Caco-2 (cell line): Measurements from ENCODE around the gene DAPK1. TPM values are rescaled to one million over a fixed set of nuclear protein-coding genes. Genes with fewer than 3 reads are reported as not detected.

ENCODE experiments used
- BruUV-seq: library from RNA; stranded (reverse); fragments of 400-500 nt; replicated peaks from 2 replicates; lab custom pipeline; 2021; lab: Mats Ljungman, UMichigan
- CTCF ChIA-PET: fragments of 300-600 bp; sonication (Branson Sonifier 250); formaldehyde crosslinking; loops from one replicate; lab custom pipeline; 2022; ENCODE audit warnings: antibody characterized with exemption; lab: Charles Lee
- POLR2A ChIA-PET: fragments of 300-600 bp; sonication (Branson Sonifier 250); formaldehyde crosslinking; loops from one replicate; lab custom pipeline; 2022; ENCODE audit warnings: antibody characterized with exemption; lab: Charles Lee
- DNase-seq, 2 experiments: peaks; one replicate each; pipeline versions ENCODE4 v3.0.0 to v3.0.0-alpha.2; 2020 to 2022
- H3K27me3 ChIP-seq: replicated peaks from 2 replicates; pipeline ENCODE4 v1.6.0; 2011; ENCODE audit warnings: low read length; ENCODE audit not compliant: control insufficient read depth, insufficient read depth
- H3K36me3 ChIP-seq: 2 replicates; pipeline ENCODE4 v1.5.1; 2011; ENCODE audit warnings: low read length; ENCODE audit not compliant: control insufficient read depth, insufficient read depth
- H3K4me1 ChIP-seq: fragments of 250-450 bp; sonication (Bioruptor Pico); 2 replicates; pipeline ENCODE4 v1.5.1; 2020; ENCODE audit warnings: mild to moderate bottlenecking
- H3K4me3 ChIP-seq: 2 replicates; pipeline ENCODE4 v1.5.1; 2011; ENCODE audit warnings: low read depth, mild to moderate bottlenecking, control low read depth, low read length
- H3K9me3 ChIP-seq: fragments of 250-450 bp; sonication (Bioruptor Pico); 2 replicates; pipeline ENCODE4 v1.5.1; 2020; ENCODE audit warnings: mild to moderate bottlenecking, moderate library complexity
- H3K27ac Mint-ChIP-seq: one replicate; pipeline ENCODE4 v1.8.0; 2022; ENCODE audit warnings: mixed read lengths; ENCODE audit not compliant: unreplicated experiment
- H3K27me3 Mint-ChIP-seq: one replicate; pipeline ENCODE4 v1.8.0; 2022; ENCODE audit warnings: mixed read lengths; ENCODE audit not compliant: insufficient read depth, unreplicated experiment
- H3K36me3 Mint-ChIP-seq: one replicate; pipeline ENCODE4 v1.8.0; 2022; ENCODE audit warnings: mild to moderate bottlenecking, mixed read lengths; ENCODE audit not compliant: insufficient read depth, unreplicated experiment
- H3K4me1 Mint-ChIP-seq: one replicate; pipeline ENCODE4 v1.8.0; 2022; ENCODE audit warnings: low read depth, mixed read lengths; ENCODE audit not compliant: unreplicated experiment
- H3K4me3 Mint-ChIP-seq: one replicate; pipeline ENCODE4 v1.8.0; 2022; ENCODE audit warnings: mild to moderate bottlenecking, moderate library complexity, mixed read lengths; ENCODE audit not compliant: unreplicated experiment
- H3K9me3 Mint-ChIP-seq: one replicate; pipeline ENCODE4 v1.8.0; 2022; ENCODE audit warnings: mixed read lengths; ENCODE audit not compliant: unreplicated experiment
- CTCF ChIP-seq, 2 experiments: fragments of 200-600 bp in 1 of 2; IDR thresholded peaks; 1 replicate in 1 of 2; 2 replicates in 1 of 2; pipeline versions ENCODE4 v1.5.1 to v1.8.0; 2011 to 2022; ENCODE audit warnings: antibody characterized with exemption in 1 of 2, control low read depth in 1 of 2, inconsistent platforms in 1 of 2, low read depth in 1 of 2, low read length in 1 of 2, mild to moderate bottlenecking in 1 of 2, moderate library complexity in 1 of 2; ENCODE audit not compliant: insufficient read depth in 1 of 2, severe bottlenecking in 1 of 2, unreplicated experiment in 1 of 2
- intact Hi-C: fragments of 100-400 bp; cut with micrococcal nuclease; formaldehyde crosslinking; loops from one replicate; pipeline ENCODE4 v1.10.0; 2022; ENCODE audit not compliant: unreplicated experiment
- total RNA-seq: library from RNA; stranded (reverse); gene quantifications from 2 replicates; pipeline ENCODE4 v1.2.3, GENCODE V29; 2022

Gene DAPK1
- total RNA-seq, 1 experiment from 2014 or later, result 79.2 TPM

GRCh38 chr9:87657893-87658292 is 160.2 kb downstream of the DAPK1 start:
- no peak for TF ChIP-seq CTCF (IDR thresholded peaks at IDR 0.05; ENCODE audit: insufficient read depth in 1 of 2, low read depth in 1 of 2, low read length in 1 of 2, severe bottlenecking in 1 of 2, unreplicated experiment in 1 of 2)
- Histone ChIP-seq H3K36me3 (no peaks in the 10 kb centered on the region), H3K4me1 (no peaks in the 10 kb centered on the region), H3K9me3 (no peaks in the 10 kb centered on the region), H3K4me3 (no peak overlapping the region), H3K27me3 (no peaks in the 10 kb centered on the region)
- no TSS peak for BruUV-seq
- intact Hi-C loops, result no loop called here
- Mint-ChIP-seq H3K4me3 (no peak overlapping the region), H3K27ac (no peak overlapping the region), H3K27me3 (no peaks in the 10 kb centered on the region), H3K36me3 (peaks cover 29% of the 10 kb centered on the region), H3K9me3 (no peaks in the 10 kb centered on the region), H3K4me1 (peaks cover 4% of the 10 kb centered on the region)
- CTCF ChIA-PET, result no interaction called here
- POLR2A ChIA-PET, result no interaction called here
- DNase-seq, result no peak

GRCh38 chr9:87658511-87658910 is 160.8 kb downstream of the DAPK1 start:
- TF ChIP-seq CTCF (IDR thresholded peaks at IDR 0.05; ENCODE audit: insufficient read depth in 1 of 2, low read depth in 1 of 2, low read length in 1 of 2, severe bottlenecking in 1 of 2, unreplicated experiment in 1 of 2), result no peak
- H3K4me3 Mint-ChIP-seq, result no peak overlapping the region
- intact Hi-C loops, result no loop called here
- peaks cover 9% of the 10 kb centered on the region for H3K4me1 Mint-ChIP-seq
- Histone ChIP-seq H3K4me1 (no peaks in the 10 kb centered on the region), H3K27me3 (no peaks in the 10 kb centered on the region), H3K4me3 (no peak overlapping the region), H3K9me3 (no peaks in the 10 kb centered on the region), H3K36me3 (no peaks in the 10 kb centered on the region)
- ChIA-PET CTCF (no interaction called here), POLR2A (no interaction called here)
- BruUV-seq, result no TSS peak
- no peaks in the 10 kb centered on the region for H3K9me3 Mint-ChIP-seq
- H3K27ac Mint-ChIP-seq, result no peak overlapping the region
- peaks cover 35% of the 10 kb centered on the region for H3K36me3 Mint-ChIP-seq
- no peaks in the 10 kb centered on the region for H3K27me3 Mint-ChIP-seq
- no peak for DNase-seq

GRCh38 chr9:87659534-87660419 is 162.1 kb downstream of the DAPK1 start:
- Histone ChIP-seq H3K9me3 (no peaks in the 10 kb centered on the region), H3K36me3 (no peaks in the 10 kb centered on the region; the same call in 1 of the 2 replicates), H3K4me3 (no peak overlapping the region), H3K27me3 (no peaks in the 10 kb centered on the region), H3K4me1 (no peaks in the 10 kb centered on the region)
- CTCF ChIA-PET, result no interaction called here
- H3K4me3 Mint-ChIP-seq, result no peak overlapping the region
- TF ChIP-seq CTCF (IDR thresholded peaks at IDR 0.05; ENCODE audit: insufficient read depth in 1 of 2, low read depth in 1 of 2, low read length in 1 of 2, severe bottlenecking in 1 of 2, unreplicated experiment in 1 of 2), result no peak
- H3K4me1 Mint-ChIP-seq, result peaks cover 9% of the 10 kb centered on the region
- no peak overlapping the region for H3K27ac Mint-ChIP-seq
- no peaks in the 10 kb centered on the region for H3K9me3 Mint-ChIP-seq
- no peak for DNase-seq
- H3K36me3 Mint-ChIP-seq, result peaks cover 45% of the 10 kb centered on the region
- intact Hi-C loops, result loop anchor here (10.0 kb wide), 1 partner anchor 85 kb away; no protein-coding TSS in a partner anchor
- POLR2A ChIA-PET, result no interaction called here
- H3K27me3 Mint-ChIP-seq, result no peaks in the 10 kb centered on the region
- no TSS peak for BruUV-seq
